Astrocyte (in vitro differentiated cells and primary cell): Measurements from ENCODE around the gene TGFB3.

Experiments used
- CTCF ChIP-seq: IDR thresholded peaks from 2 replicates; pipeline ENCODE4 v1.5.1; 2011; ENCODE audit warnings: low read depth, mild to moderate bottlenecking, inconsistent platforms, low read length, moderate library complexity; ENCODE audit not compliant: insufficient read depth
- EZH2 ChIP-seq: IDR thresholded peaks from 2 replicates; pipeline ENCODE4 v1.6.1; 2012; ENCODE audit warnings: mild to moderate bottlenecking, low read length, inconsistent platforms; ENCODE audit not compliant: insufficient read depth

- TF ChIP-seq CTCF (no peak), EZH2 (no peak)
These were observed 29.3 kb downstream of the TGFB3 start for GRCh38 chr14:75952489-75952888.
